Measurements from ENCODE around the gene APBA2.
A peak's percentile ranks its signal among the peaks of the same experiment; 100 is the strongest.

APBA2 gene

DNA sequence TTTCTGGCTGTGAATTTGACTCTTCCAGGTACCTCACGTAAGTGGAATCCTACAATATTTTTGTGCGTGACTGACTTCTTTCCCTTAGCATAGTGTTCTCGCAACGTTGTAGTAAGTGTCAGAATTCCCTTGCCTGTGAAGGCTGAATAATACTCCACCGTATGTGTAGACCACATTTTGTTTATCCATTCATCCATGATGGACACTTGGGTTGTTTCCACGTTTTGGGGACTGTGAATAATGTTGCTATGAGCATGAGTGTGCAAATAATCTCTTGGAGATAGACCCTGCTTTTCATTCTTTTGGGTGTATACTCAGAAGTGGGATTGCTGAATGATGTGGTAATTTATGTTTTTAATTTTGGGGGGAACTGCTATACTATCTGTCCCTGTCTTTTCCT is 82.2 kb downstream of the APBA2 start:
- Histone ChIP-seq H3K4me2 (ENCODE audit: low read depth, low read length, poor library complexity, severe bottlenecking) (no peak overlapping the region), H3K4me1 (ENCODE audit: insufficient read depth, low read length, poor library complexity, severe bottlenecking) (peaks cover 67% of the 10 kb centered on the region), H3K9me3 (ENCODE audit: insufficient read depth, low read depth, low read length) (no peaks in the 10 kb centered on the region)

DNA sequence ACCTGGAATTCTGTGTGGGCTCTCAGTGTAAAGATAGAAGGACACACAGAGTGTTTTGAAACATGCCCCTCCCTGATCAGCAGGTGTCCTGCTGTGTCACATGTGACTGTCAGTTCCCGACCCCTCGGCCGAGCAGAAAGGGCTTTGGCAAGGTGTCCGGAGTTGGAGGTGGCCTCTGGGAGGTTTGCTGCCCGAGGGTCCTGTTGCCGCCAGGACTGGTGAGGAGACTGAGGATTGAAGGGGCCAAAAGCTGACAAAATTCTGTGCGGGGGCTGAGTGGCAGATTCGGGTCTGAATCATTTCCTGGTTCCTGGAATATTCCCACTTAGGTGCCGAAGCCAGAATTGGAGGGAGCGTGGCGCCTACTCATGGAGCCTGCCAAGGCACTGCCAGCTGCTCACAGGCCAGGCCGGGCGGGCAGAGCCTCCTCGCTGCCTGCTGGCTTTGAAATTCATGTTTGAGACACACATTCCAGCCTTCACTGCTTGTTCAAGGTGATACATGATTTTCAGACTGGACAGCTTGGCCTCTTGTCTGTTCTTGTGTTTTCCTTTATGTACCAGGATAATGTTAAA is 83.8 kb downstream of the APBA2 start:
- peaks cover 83% of the 10 kb centered on the region for H3K79me2 ChIP-seq (ENCODE audit: insufficient read depth, low read length)
- no peaks in the 10 kb centered on the region for H3K9me3 ChIP-seq (ENCODE audit: insufficient read depth, low read depth, low read length)
- no peak overlapping the region for H3K9ac ChIP-seq (ENCODE audit: low read depth, low read length, poor library complexity, severe bottlenecking)
- H3K9me2 ChIP-seq (replicated peaks; ENCODE audit: low read depth, low read length) = no peaks in the 10 kb centered on the region
- peaks cover 5% of the 10 kb centered on the region for H4K20me1 ChIP-seq (ENCODE audit: insufficient read depth, low read length, poor library complexity, severe bottlenecking)
- H3F3A ChIP-seq (ENCODE audit: low read depth) = no peaks in the 10 kb centered on the region
- no peak overlapping the region for H2AFZ ChIP-seq (ENCODE audit: low read length)
- TF ChIP-seq EZH2phosphoT487 (IDR thresholded peaks at IDR 0.05; ENCODE audit: borderline replicate concordance) = no peak
- TF ChIP-seq, protein P1, sequence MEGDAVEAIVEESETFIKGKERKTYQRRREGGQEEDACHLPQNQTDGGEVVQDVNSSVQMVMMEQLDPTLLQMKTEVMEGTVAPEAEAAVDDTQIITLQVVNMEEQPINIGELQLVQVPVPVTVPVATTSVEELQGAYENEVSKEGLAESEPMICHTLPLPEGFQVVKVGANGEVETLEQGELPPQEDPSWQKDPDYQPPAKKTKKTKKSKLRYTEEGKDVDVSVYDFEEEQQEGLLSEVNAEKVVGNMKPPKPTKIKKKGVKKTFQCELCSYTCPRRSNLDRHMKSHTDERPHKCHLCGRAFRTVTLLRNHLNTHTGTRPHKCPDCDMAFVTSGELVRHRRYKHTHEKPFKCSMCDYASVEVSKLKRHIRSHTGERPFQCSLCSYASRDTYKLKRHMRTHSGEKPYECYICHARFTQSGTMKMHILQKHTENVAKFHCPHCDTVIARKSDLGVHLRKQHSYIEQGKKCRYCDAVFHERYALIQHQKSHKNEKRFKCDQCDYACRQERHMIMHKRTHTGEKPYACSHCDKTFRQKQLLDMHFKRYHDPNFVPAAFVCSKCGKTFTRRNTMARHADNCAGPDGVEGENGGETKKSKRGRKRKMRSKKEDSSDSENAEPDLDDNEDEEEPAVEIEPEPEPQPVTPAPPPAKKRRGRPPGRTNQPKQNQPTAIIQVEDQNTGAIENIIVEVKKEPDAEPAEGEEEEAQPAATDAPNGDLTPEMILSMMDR (conservative IDR thresholded peaks at IDR 0.05; ENCODE audit: low read length) = no peak
- no peak overlapping the region for H3K4me2 ChIP-seq (ENCODE audit: low read depth, low read length, poor library complexity, severe bottlenecking)
- H3K4me3 ChIP-seq (ENCODE audit: low read length, poor library complexity, severe bottlenecking) = no peak overlapping the region
- peaks cover 24% of the 10 kb centered on the region; the same call in 1 of the 2 replicates for H3K36me3 ChIP-seq (ENCODE audit: insufficient read depth, low read length)
- H3K27me3 ChIP-seq (ENCODE audit: insufficient read depth, low read length, poor library complexity, severe bottlenecking) = no peaks in the 10 kb centered on the region
- peaks cover 72% of the 10 kb centered on the region for H3K4me1 ChIP-seq (ENCODE audit: insufficient read depth, low read length, poor library complexity, severe bottlenecking)

More for the DNA sequence above, 82.2 kb downstream of the APBA2 start:
- TF ChIP-seq, protein P1 (conservative IDR thresholded peaks at IDR 0.05; ENCODE audit: low read length) = no peak
- no peak for TF ChIP-seq EZH2phosphoT487 (IDR thresholded peaks at IDR 0.05; ENCODE audit: borderline replicate concordance)
- H4K20me1 ChIP-seq (ENCODE audit: insufficient read depth, low read length, poor library complexity, severe bottlenecking) = peaks cover 5% of the 10 kb centered on the region
- peaks cover 95% of the 10 kb centered on the region for H3K79me2 ChIP-seq (ENCODE audit: insufficient read depth, low read length)
- H3K27me3 ChIP-seq (ENCODE audit: insufficient read depth, low read length, poor library complexity, severe bottlenecking) = no peaks in the 10 kb centered on the region
- no peak overlapping the region for H2AFZ ChIP-seq (ENCODE audit: low read length)
- no peak overlapping the region for H3K9ac ChIP-seq (ENCODE audit: low read depth, low read length, poor library complexity, severe bottlenecking)
- peaks cover 28% of the 10 kb centered on the region; the same call in 1 of the 2 replicates for H3K36me3 ChIP-seq (ENCODE audit: insufficient read depth, low read length)
- no peak overlapping the region for H3K4me3 ChIP-seq (ENCODE audit: low read length, poor library complexity, severe bottlenecking)
- no peaks in the 10 kb centered on the region for H3F3A ChIP-seq (ENCODE audit: low read depth)
- no peaks in the 10 kb centered on the region for H3K9me2 ChIP-seq (replicated peaks; ENCODE audit: low read depth, low read length)

DNA sequence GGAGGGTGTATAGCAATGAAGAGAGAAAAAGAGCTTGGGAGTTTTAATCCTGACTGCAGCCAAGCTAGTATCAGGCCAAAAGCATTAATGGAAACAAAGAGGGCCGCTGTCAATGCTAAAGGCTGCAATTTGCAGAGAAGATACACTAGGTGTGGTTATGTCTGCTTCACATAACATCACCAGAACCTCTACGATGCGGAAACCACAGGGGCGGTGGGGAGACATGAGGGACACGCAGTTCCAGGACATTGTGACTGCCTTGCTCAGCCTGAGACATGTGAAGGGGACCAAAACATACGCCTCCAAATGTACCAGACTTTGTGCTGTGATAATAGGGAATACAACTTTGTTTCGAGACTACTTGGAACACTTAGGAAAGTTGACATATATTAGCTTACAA is 88.4 kb downstream of the APBA2 start:
- Histone ChIP-seq H3K79me2 (ENCODE audit: insufficient read depth, low read length) (peaks cover 79% of the 10 kb centered on the region), H3K9me2 (replicated peaks; ENCODE audit: low read depth, low read length) (no peaks in the 10 kb centered on the region), H3K27me3 (ENCODE audit: insufficient read depth, low read length, poor library complexity, severe bottlenecking) (no peaks in the 10 kb centered on the region), H3K36me3 (ENCODE audit: insufficient read depth, low read length) (peaks cover 13% of the 10 kb centered on the region; the same call in 1 of the 2 replicates), H4K20me1 (ENCODE audit: insufficient read depth, low read length, poor library complexity, severe bottlenecking) (peaks cover 5% of the 10 kb centered on the region), H3K9ac (ENCODE audit: low read depth, low read length, poor library complexity, severe bottlenecking) (peak overlapping the region; percentile 59), H2AFZ (ENCODE audit: low read length) (no peak overlapping the region), H3K4me3 (ENCODE audit: low read length, poor library complexity, severe bottlenecking) (peak overlapping the region; percentile 30), H3K9me3 (ENCODE audit: insufficient read depth, low read depth, low read length) (no peaks in the 10 kb centered on the region), H3F3A (ENCODE audit: low read depth) (no peaks in the 10 kb centered on the region), H3K4me1 (ENCODE audit: insufficient read depth, low read length, poor library complexity, severe bottlenecking) (peaks cover 54% of the 10 kb centered on the region), H3K4me2 (ENCODE audit: low read depth, low read length, poor library complexity, severe bottlenecking) (peak overlapping the region; percentile 55)
- no peak for TF ChIP-seq EZH2phosphoT487 (IDR thresholded peaks at IDR 0.05; ENCODE audit: borderline replicate concordance)
- TF ChIP-seq, protein P1 (conservative IDR thresholded peaks at IDR 0.05; ENCODE audit: low read length) = no peak
